Osteoblast (primary cell): ENCODE results near the gene CBX4. TPM values are rescaled to one million over a fixed set of nuclear protein-coding genes. Genes with fewer than 3 reads are reported as not detected.

Source experiments
- DNase-seq: peaks from one replicate; pipeline ENCODE4 v3.0.0; 2011; ENCODE audit warnings: low spot score, mixed read lengths; ENCODE audit not compliant: insufficient read length; ENCODE audit errors: missing footprints
- H2AFZ ChIP-seq: 2 replicates; pipeline ENCODE4 v1.6.0; 2011; ENCODE audit warnings: mild to moderate bottlenecking, low read length
- H3K27ac ChIP-seq: 2 replicates; pipeline ENCODE4 v1.5.1; 2011; ENCODE audit warnings: mild to moderate bottlenecking, low read depth, low read length, moderate library complexity
- H3K27me3 ChIP-seq: 2 replicates; pipeline ENCODE4 v1.6.0; 2012; ENCODE audit warnings: mild to moderate bottlenecking, control low read depth, inconsistent platforms, low read length, moderate library complexity; ENCODE audit not compliant: insufficient read depth
- H3K36me3 ChIP-seq: 2 replicates; pipeline ENCODE4 v1.5.1; 2011; ENCODE audit warnings: mild to moderate bottlenecking, low read length, control low read depth, moderate library complexity; ENCODE audit not compliant: insufficient read depth
- H3K4me1 ChIP-seq: 2 replicates; pipeline ENCODE4 v1.5.1; 2011; ENCODE audit warnings: mild to moderate bottlenecking, low read length, control low read depth, moderate library complexity; ENCODE audit not compliant: insufficient read depth
- H3K4me2 ChIP-seq: 2 replicates; pipeline ENCODE4 v1.6.0; 2011; ENCODE audit warnings: mild to moderate bottlenecking, low read length; ENCODE audit not compliant: insufficient read depth
- H3K4me3 ChIP-seq: fragments of 200-600 bp; sonication (generic); 3 replicates; pipeline ENCODE4 v1.5.1; 2012; ENCODE audit warnings: mild to moderate bottlenecking, low read length, inconsistent platforms; ENCODE audit not compliant: insufficient read depth
- H3K79me2 ChIP-seq: 2 replicates; pipeline ENCODE4 v1.6.0; 2012; ENCODE audit warnings: mild to moderate bottlenecking, low read length, control low read depth, inconsistent platforms; ENCODE audit not compliant: insufficient read depth
- H3K9me3 ChIP-seq: 2 replicates; pipeline ENCODE4 v1.5.1; 2011; ENCODE audit warnings: low read depth, low read length, control low read depth
- H4K20me1 ChIP-seq: 2 replicates; pipeline ENCODE4 v1.6.0; 2012; ENCODE audit warnings: mild to moderate bottlenecking, low read length, control low read depth; ENCODE audit not compliant: insufficient read depth
- total RNA-seq: library from RNA; depleted of rRNA; stranded (reverse); fragments of >200 nt; gene quantifications from 2 replicates; pipeline ENCODE4 v1.2.3, GENCODE V29; 2012
- TF ChIP-seq, protein P1 (sequence below): IDR thresholded peaks from 2 replicates; pipeline ENCODE4 v1.5.1; 2011; ENCODE audit warnings: mild to moderate bottlenecking, low read depth, low read length, moderate library complexity; ENCODE audit errors: extremely low read depth

The CBX4 gene
- total RNA-seq, 1 donor = 22.1 TPM

DNA sequence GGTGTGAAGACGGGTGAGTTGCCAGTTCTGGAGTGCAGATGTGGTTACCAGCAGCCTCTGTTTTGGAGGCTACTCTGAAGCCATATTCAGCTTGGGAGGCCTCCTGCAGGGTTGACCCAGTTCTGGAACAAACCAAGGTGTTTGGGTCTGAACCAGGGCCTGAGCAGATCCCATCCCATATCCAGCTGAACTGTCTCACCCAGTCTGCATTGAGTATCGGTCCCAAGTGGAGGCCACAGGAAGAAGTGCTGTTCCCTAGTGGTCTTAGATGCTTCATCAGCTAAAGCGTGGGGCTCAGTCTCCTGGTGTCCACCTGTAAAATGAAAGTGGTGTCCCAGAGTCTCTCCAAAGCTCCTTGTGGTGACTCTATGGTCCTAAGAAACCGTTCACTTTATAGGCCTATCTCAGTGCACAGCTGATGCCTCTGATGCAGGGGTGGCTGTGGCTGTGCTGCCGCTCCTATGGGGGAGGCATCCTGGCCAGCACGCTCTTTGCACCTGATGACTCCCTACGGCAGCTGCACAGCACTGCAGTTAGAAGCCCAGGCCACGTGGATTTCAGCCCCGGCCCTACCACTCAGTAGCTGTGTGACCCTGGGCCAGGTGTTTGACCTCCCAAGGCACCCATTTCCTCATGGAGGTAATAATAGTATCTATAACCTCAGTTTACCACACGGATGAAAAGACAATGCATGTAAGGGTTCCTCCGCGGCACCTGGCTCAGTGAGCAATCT lies 21.0 kb downstream of the CBX4 start:
- Histone ChIP-seq H3K36me3 (no peaks in the 10 kb centered on the region), H3K4me2 (no peak overlapping the region), H3K4me1 (no peaks in the 10 kb centered on the region), H3K9me3 (no peaks in the 10 kb centered on the region), H3K79me2 (no peaks in the 10 kb centered on the region), H3K27ac (no peak overlapping the region), H3K4me3 (no peak overlapping the region), H3K27me3 (peaks cover 45% of the 10 kb centered on the region), H2AFZ (no peak overlapping the region), H4K20me1 (no peaks in the 10 kb centered on the region)
- no peak for DNase-seq
- TF ChIP-seq, protein P1, sequence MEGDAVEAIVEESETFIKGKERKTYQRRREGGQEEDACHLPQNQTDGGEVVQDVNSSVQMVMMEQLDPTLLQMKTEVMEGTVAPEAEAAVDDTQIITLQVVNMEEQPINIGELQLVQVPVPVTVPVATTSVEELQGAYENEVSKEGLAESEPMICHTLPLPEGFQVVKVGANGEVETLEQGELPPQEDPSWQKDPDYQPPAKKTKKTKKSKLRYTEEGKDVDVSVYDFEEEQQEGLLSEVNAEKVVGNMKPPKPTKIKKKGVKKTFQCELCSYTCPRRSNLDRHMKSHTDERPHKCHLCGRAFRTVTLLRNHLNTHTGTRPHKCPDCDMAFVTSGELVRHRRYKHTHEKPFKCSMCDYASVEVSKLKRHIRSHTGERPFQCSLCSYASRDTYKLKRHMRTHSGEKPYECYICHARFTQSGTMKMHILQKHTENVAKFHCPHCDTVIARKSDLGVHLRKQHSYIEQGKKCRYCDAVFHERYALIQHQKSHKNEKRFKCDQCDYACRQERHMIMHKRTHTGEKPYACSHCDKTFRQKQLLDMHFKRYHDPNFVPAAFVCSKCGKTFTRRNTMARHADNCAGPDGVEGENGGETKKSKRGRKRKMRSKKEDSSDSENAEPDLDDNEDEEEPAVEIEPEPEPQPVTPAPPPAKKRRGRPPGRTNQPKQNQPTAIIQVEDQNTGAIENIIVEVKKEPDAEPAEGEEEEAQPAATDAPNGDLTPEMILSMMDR = no peak

DNA sequence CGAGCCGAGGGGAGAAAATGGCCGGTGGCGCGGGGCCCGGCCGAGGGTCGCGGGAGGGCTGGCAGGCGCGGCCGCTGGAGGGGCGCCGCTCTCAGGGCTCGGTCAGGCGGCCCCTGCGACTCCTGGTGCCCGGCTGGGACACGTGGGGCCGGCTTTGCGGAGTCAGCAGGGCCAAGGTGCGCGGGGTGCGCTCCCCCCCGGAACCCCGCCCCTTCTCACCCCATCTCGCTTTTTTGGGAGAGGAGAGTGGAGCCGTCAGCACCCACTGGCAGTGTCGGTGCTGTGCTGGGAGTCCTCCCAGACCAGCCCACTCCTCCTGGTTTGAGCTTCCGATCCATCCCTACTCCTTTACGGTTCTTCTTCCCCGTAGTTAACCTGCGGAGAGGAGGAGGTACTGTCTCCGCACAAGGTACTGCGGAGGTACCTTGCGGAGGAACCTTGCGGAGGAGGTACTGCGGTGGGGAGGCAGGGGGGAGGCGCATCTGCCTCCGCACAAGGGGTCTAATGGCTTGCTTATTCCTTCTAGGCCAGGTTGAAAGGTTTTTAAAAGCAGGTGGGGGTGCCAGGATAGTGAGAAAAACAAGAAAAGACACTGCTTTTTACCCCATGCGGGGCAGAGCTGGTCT lies 23.3 kb downstream of the CBX4 start:
- TF ChIP-seq, protein P1 = no peak
- H3K27me3 ChIP-seq = peaks cover 62% of the 10 kb centered on the region
- no peaks in the 10 kb centered on the region for H4K20me1 ChIP-seq
- no peaks in the 10 kb centered on the region for H3K36me3 ChIP-seq
- H3K27ac ChIP-seq = no peak overlapping the region
- no peak overlapping the region for H3K4me3 ChIP-seq
- no peak overlapping the region for H3K4me2 ChIP-seq
- no peaks in the 10 kb centered on the region for H3K9me3 ChIP-seq
- no peak overlapping the region for H2AFZ ChIP-seq
- no peak for DNase-seq
- no peaks in the 10 kb centered on the region for H3K79me2 ChIP-seq
- peaks cover 3% of the 10 kb centered on the region for H3K4me1 ChIP-seq

DNA sequence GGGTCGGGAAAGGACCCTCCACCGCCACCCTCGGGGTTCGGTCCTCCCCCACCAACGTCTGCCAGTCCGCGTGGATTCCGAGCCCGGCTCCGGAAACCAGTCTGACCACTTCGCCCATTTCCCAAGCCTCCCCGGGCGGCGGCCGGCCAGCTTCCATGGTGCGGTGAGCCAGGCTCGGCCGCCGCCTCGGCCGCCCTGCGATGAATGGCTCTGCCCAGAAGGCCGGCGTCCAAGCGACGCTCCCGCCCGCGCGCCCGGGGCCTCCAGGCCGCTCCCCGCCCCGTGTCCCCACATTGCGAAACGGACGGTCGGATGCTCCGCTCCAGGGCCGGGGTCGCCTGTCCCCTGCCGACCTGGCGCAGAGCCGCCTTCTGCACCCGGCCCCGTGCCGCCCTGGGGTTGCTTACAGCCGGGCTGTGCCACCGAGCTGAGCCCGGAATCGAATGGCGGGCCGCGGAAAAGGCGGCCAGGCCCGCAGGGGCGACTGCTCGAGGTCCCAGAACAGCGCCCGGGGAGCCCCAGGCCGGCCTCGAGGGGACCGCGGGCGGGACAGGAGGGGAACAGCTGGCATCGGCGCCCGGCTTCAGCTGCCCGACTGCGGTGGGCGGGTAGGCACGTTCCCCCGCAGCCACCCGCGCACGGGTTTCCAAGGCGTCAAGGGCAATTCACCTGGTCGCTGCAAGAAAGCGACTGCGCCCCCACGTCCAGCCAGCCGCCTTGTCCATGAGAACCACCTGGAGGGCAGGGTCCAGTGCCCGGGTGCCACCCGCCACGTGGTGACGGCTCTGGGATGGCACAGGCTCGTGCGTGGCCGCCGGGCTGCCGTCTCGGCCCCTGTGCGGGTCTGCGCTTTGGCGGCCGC lies 24.0 kb downstream of the CBX4 start:
- Histone ChIP-seq H4K20me1 (no peaks in the 10 kb centered on the region), H3K27ac (no peak overlapping the region), H3K36me3 (no peaks in the 10 kb centered on the region), H3K4me2 (peak overlapping the region; percentile 40), H3K27me3 (peaks cover 66% of the 10 kb centered on the region), H3K79me2 (no peaks in the 10 kb centered on the region), H3K4me3 (peak overlapping the region; percentile 39), H3K4me1 (peaks cover 3% of the 10 kb centered on the region), H3K9me3 (no peaks in the 10 kb centered on the region), H2AFZ (no peak overlapping the region)
- peak; percentile 96 for DNase-seq
- TF ChIP-seq, protein P1 = no peak
